ENCODE measurements around the gene HMCN2.

HMCN2 gene

GRCh38 chr9:130301483-130302286 lies 36.1 kb downstream of the HMCN2 start:
- H3K4me3 ChIP-seq (replicated peaks; ENCODE audit: low read depth, low read length), result no peak overlapping the region
- DNase-seq (ENCODE audit: extremely low read depth, low read depth), result no peak
- TF ChIP-seq, protein P1, sequence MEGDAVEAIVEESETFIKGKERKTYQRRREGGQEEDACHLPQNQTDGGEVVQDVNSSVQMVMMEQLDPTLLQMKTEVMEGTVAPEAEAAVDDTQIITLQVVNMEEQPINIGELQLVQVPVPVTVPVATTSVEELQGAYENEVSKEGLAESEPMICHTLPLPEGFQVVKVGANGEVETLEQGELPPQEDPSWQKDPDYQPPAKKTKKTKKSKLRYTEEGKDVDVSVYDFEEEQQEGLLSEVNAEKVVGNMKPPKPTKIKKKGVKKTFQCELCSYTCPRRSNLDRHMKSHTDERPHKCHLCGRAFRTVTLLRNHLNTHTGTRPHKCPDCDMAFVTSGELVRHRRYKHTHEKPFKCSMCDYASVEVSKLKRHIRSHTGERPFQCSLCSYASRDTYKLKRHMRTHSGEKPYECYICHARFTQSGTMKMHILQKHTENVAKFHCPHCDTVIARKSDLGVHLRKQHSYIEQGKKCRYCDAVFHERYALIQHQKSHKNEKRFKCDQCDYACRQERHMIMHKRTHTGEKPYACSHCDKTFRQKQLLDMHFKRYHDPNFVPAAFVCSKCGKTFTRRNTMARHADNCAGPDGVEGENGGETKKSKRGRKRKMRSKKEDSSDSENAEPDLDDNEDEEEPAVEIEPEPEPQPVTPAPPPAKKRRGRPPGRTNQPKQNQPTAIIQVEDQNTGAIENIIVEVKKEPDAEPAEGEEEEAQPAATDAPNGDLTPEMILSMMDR (IDR thresholded peaks at IDR 0.05; ENCODE audit: low read depth, low read length, missing control alignments), result no peak

- no peak overlapping the region for H3K4me3 ChIP-seq (replicated peaks; ENCODE audit: low read depth, low read length)
Measured at GRCh38 chr9:130302785-130303612, 37.4 kb downstream of the HMCN2 start.

GRCh38 chr9:130303613-130304055 lies 38.1 kb downstream of the HMCN2 start:
- DNase-seq (ENCODE audit: extremely low read depth, low read depth), result no peak
- TF ChIP-seq, protein P1 (IDR thresholded peaks at IDR 0.05; ENCODE audit: low read depth, low read length, missing control alignments), result no peak
- no peak overlapping the region for H3K4me3 ChIP-seq (replicated peaks; ENCODE audit: low read depth, low read length)

More at GRCh38 chr9:130302785-130303612, 37.4 kb downstream of the HMCN2 start:
- no peak for DNase-seq (ENCODE audit: extremely low read depth, low read depth)
- TF ChIP-seq, protein P1 (IDR thresholded peaks at IDR 0.05; ENCODE audit: low read depth, low read length, missing control alignments), result no peak

GRCh38 chr9:130304116-130304515 lies 38.6 kb downstream of the HMCN2 start:
- H3K4me3 ChIP-seq (replicated peaks; ENCODE audit: low read depth, low read length), result no peak overlapping the region
- DNase-seq (ENCODE audit: extremely low read depth, low read depth), result no peak
- TF ChIP-seq, protein P1 (IDR thresholded peaks at IDR 0.05; ENCODE audit: low read depth, low read length, missing control alignments), result no peak

- no peak for DNase-seq (ENCODE audit: extremely low read depth, low read depth)
- no peak overlapping the region for H3K4me3 ChIP-seq (replicated peaks; ENCODE audit: low read depth, low read length)
- TF ChIP-seq, protein P1 (IDR thresholded peaks at IDR 0.05; ENCODE audit: low read depth, low read length, missing control alignments), result no peak
Measured at GRCh38 chr9:130304643-130305042, 39.1 kb downstream of the HMCN2 start.

- no peak overlapping the region for H3K4me3 ChIP-seq (replicated peaks; ENCODE audit: low read depth, low read length)
- TF ChIP-seq, protein P1 (IDR thresholded peaks at IDR 0.05; ENCODE audit: low read depth, low read length, missing control alignments), result no peak
- DNase-seq (ENCODE audit: extremely low read depth, low read depth), result no peak
Measured at GRCh38 chr9:130305381-130305780, 39.8 kb downstream of the HMCN2 start.

Measured in HFF-Myc (cell line).